DMS53 treated with DMSO at 0.1 percent for 48 hours (cell line): ENCODE results near the gene VSTM4.

Source experiments
- DNase-seq: peaks from one replicate; lab custom pipeline; 2025; ENCODE audit not compliant: unreplicated experiment; lab: John Stamatoyannopoulos, UW

Gene VSTM4

GRCh38 chr10:49115015-49115795 lies at the start of gene VSTM4:
Gene VSTM4, minus strand, starts transcription at chr10:49115522. Its CDS starts 37 bp downstream, at chr10:49115485.
- no peak for DNase-seq

GRCh38 chr10:49164559-49165188 lies 49.4 kb upstream of the VSTM4 start:
- peak; percentile 3 for DNase-seq

GRCh38 chr10:49163741-49164140 lies 48.4 kb upstream of the VSTM4 start:
- DNase-seq, result no peak

GRCh38 chr10:49162761-49163310 lies 47.5 kb upstream of the VSTM4 start:
- DNase-seq, result no peak

GRCh38 chr10:49162063-49162462 lies 46.7 kb upstream of the VSTM4 start:
- DNase-seq, result no peak

- DNase-seq, result peak; percentile 26
Observed at GRCh38 chr10:49161411-49161997, 46.2 kb upstream of the VSTM4 start.

- no peak for DNase-seq
Observed at GRCh38 chr10:49160814-49161213, 45.5 kb upstream of the VSTM4 start.

- no peak for DNase-seq
Observed at GRCh38 chr10:49160110-49160509, 44.8 kb upstream of the VSTM4 start.

GRCh38 chr10:49158915-49159314 lies 43.6 kb upstream of the VSTM4 start:
- DNase-seq, result no peak

GRCh38 chr10:49158404-49158803 lies 43.1 kb upstream of the VSTM4 start:
- peak; percentile 33 for DNase-seq

- no peak for DNase-seq
Observed at GRCh38 chr10:49157229-49157628, 41.9 kb upstream of the VSTM4 start.

- no peak for DNase-seq
Observed at GRCh38 chr10:49154641-49155040, 39.3 kb upstream of the VSTM4 start.

GRCh38 chr10:49153971-49154370 lies 38.6 kb upstream of the VSTM4 start:
- DNase-seq, result no peak

- DNase-seq, result no peak
Observed at GRCh38 chr10:49153115-49153514, 37.8 kb upstream of the VSTM4 start.

GRCh38 chr10:49152663-49153062 lies 37.3 kb upstream of the VSTM4 start:
- DNase-seq, result no peak

- no peak for DNase-seq
Observed at GRCh38 chr10:49152037-49152436, 36.7 kb upstream of the VSTM4 start.

GRCh38 chr10:49151481-49151880 lies 36.2 kb upstream of the VSTM4 start:
- DNase-seq, result no peak

- no peak for DNase-seq
Observed at GRCh38 chr10:49151025-49151445, 35.7 kb upstream of the VSTM4 start.

GRCh38 chr10:49150426-49150825 lies 35.1 kb upstream of the VSTM4 start:
- peak; percentile 20 for DNase-seq

GRCh38 chr10:49149881-49150280 lies 34.6 kb upstream of the VSTM4 start:
- DNase-seq, result no peak

- no peak for DNase-seq
Observed at GRCh38 chr10:49144058-49144720, 28.9 kb upstream of the VSTM4 start.
